ENCODE measurements around the gene PJA1.

The PJA1 gene

DNA sequence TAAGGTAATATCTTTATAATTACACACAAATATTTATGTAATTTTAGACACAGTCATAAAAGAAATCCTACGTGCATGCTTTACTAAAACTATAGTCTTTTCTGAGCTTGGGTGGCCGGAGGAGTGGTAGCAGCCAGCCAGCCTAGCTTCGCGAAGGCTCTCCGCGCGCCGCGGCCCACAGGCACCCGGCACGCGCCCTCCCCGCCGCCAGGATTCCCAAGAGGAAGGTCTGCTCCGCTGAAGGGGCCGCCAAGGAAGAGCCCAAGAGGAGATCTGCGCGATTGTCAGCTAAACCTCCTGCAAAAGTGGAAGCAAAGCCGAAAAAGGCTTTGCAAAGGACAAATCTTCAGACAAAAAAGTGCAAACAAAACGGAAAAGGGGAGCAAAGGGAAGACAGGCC, 8.7 kb upstream of the PJA1 start:
- no peak overlapping the region for H3K9ac ChIP-seq
- no peaks in the 10 kb centered on the region for H3K36me3 ChIP-seq
- H4K20me1 ChIP-seq, result no peaks in the 10 kb centered on the region
- H3K27ac ChIP-seq, result no peak overlapping the region
- H3K4me2 ChIP-seq, result no peak overlapping the region
- no peak for TF ChIP-seq Cebpa-rat (IDR thresholded peaks at IDR 0.05)
- no peaks in the 10 kb centered on the region for H3K4me1 ChIP-seq
- no peak overlapping the region for H3K4me3 ChIP-seq
- H3K9me3 ChIP-seq, result no peaks in the 10 kb centered on the region
- H3K27me3 ChIP-seq, result peaks cover 55% of the 10 kb centered on the region

GRCh38 chrX:69172937-69173336, 7.7 kb upstream of the PJA1 start:
- no peak overlapping the region for H3K4me2 ChIP-seq
- TF ChIP-seq Cebpa-rat (IDR thresholded peaks at IDR 0.05), result no peak
- H3K9ac ChIP-seq, result no peak overlapping the region
- peaks cover 50% of the 10 kb centered on the region for H3K27me3 ChIP-seq
- H3K27ac ChIP-seq, result no peak overlapping the region
- H3K4me3 ChIP-seq, result no peak overlapping the region
- H3K9me3 ChIP-seq, result no peaks in the 10 kb centered on the region
- no peaks in the 10 kb centered on the region for H3K36me3 ChIP-seq
- no peaks in the 10 kb centered on the region for H4K20me1 ChIP-seq
- no peaks in the 10 kb centered on the region for H3K4me1 ChIP-seq

GRCh38 chrX:69170319-69170718, 5.1 kb upstream of the PJA1 start:
- no peak overlapping the region for H3K27ac ChIP-seq
- H3K4me3 ChIP-seq, result no peak overlapping the region
- no peaks in the 10 kb centered on the region for H4K20me1 ChIP-seq
- H3K27me3 ChIP-seq, result peaks cover 34% of the 10 kb centered on the region
- H3K4me1 ChIP-seq, result peaks cover 4% of the 10 kb centered on the region; the same call in 1 of the 2 replicates
- H3K36me3 ChIP-seq, result no peaks in the 10 kb centered on the region
- no peaks in the 10 kb centered on the region for H3K9me3 ChIP-seq
- H3K4me2 ChIP-seq, result no peak overlapping the region
- no peak overlapping the region for H3K9ac ChIP-seq
- TF ChIP-seq Cebpa-rat (IDR thresholded peaks at IDR 0.05), result no peak

GRCh38 chrX:69163936-69164741, 1.1 kb downstream of the PJA1 start:
- Histone ChIP-seq H3K9ac (no peak overlapping the region), H3K4me2 (peak overlapping the region; percentile 67), H3K27me3 (peaks cover 39% of the 10 kb centered on the region), H3K27ac (no peak overlapping the region), H4K20me1 (peaks cover 46% of the 10 kb centered on the region), H3K4me1 (peaks cover 11% of the 10 kb centered on the region), H3K9me3 (no peaks in the 10 kb centered on the region), H3K4me3 (peak overlapping the region; percentile 76), H3K36me3 (peaks cover 20% of the 10 kb centered on the region; the same call in 1 of the 2 replicates)
- no peak for TF ChIP-seq Cebpa-rat (IDR thresholded peaks at IDR 0.05)

DNA sequence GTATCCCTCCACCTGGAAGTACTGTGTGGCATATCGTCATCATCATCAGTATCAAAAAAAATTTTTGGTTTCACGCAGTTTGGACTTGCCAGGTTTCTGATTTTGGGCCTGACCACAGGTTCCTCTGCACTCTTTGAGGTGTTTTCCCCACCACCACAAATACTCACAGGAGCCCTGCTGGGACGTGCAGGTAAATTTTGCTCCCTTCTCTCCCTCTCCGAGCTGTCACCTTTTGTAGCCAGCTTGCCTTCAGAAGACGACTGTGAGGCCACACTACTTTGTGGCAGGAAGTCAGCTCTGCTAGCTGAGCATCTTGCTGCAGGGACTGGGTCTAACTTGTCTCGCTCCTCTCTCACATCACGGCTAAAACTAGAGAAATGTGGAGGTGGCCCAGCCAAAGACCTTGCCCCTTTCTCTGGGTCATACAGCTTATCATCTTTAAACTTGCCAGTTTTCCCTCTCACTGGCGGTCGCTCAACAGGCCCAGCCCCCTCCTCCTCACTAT, 2.8 kb downstream of the PJA1 start:
- Histone ChIP-seq H3K4me3 (no peak overlapping the region), H3K9me3 (no peaks in the 10 kb centered on the region), H3K9ac (no peak overlapping the region), H3K36me3 (peaks cover 20% of the 10 kb centered on the region; the same call in 1 of the 2 replicates), H3K27ac (no peak overlapping the region), H3K4me2 (no peak overlapping the region), H3K4me1 (peaks cover 14% of the 10 kb centered on the region), H4K20me1 (peaks cover 62% of the 10 kb centered on the region), H3K27me3 (peaks cover 49% of the 10 kb centered on the region)
- TF ChIP-seq Cebpa-rat (IDR thresholded peaks at IDR 0.05), result no peak

GRCh38 chrX:69161786-69162349, 3.4 kb downstream of the PJA1 start:
- H3K9ac ChIP-seq, result no peak overlapping the region
- peaks cover 20% of the 10 kb centered on the region; the same call in 1 of the 2 replicates for H3K36me3 ChIP-seq
- peaks cover 54% of the 10 kb centered on the region for H3K27me3 ChIP-seq
- H3K27ac ChIP-seq, result no peak overlapping the region
- no peaks in the 10 kb centered on the region for H3K9me3 ChIP-seq
- H3K4me3 ChIP-seq, result no peak overlapping the region
- H4K20me1 ChIP-seq, result peaks cover 62% of the 10 kb centered on the region
- peaks cover 14% of the 10 kb centered on the region for H3K4me1 ChIP-seq
- no peak for TF ChIP-seq Cebpa-rat (IDR thresholded peaks at IDR 0.05)
- H3K4me2 ChIP-seq, result no peak overlapping the region

DNA sequence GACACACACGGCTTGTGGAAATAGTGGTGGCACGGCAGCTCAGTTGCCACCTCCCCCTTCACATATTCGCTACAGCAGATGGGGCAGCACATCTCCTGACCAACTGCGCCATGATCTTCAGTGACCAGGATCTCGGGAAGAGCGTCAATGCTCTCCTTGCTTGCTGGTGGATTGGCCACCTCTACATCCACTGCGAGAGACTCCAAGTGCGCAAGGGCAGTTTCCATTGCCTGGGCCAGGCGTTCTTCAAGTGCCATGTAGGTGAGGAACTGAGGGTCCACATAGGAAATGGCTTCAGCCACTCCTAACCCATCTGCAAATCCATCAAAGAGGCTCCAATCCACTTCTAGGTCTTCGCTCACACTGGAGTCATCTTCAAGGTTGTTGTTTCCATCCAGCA, 3.9 kb downstream of the PJA1 start:
- H3K9me3 ChIP-seq, result no peaks in the 10 kb centered on the region
- H3K27ac ChIP-seq, result no peak overlapping the region
- H3K4me1 ChIP-seq, result peaks cover 14% of the 10 kb centered on the region
- peaks cover 62% of the 10 kb centered on the region for H4K20me1 ChIP-seq
- H3K27me3 ChIP-seq, result peaks cover 59% of the 10 kb centered on the region
- H3K36me3 ChIP-seq, result peaks cover 20% of the 10 kb centered on the region; the same call in 1 of the 2 replicates
- no peak for TF ChIP-seq Cebpa-rat (IDR thresholded peaks at IDR 0.05)
- no peak overlapping the region for H3K9ac ChIP-seq
- no peak overlapping the region for H3K4me3 ChIP-seq
- H3K4me2 ChIP-seq, result no peak overlapping the region

DNA sequence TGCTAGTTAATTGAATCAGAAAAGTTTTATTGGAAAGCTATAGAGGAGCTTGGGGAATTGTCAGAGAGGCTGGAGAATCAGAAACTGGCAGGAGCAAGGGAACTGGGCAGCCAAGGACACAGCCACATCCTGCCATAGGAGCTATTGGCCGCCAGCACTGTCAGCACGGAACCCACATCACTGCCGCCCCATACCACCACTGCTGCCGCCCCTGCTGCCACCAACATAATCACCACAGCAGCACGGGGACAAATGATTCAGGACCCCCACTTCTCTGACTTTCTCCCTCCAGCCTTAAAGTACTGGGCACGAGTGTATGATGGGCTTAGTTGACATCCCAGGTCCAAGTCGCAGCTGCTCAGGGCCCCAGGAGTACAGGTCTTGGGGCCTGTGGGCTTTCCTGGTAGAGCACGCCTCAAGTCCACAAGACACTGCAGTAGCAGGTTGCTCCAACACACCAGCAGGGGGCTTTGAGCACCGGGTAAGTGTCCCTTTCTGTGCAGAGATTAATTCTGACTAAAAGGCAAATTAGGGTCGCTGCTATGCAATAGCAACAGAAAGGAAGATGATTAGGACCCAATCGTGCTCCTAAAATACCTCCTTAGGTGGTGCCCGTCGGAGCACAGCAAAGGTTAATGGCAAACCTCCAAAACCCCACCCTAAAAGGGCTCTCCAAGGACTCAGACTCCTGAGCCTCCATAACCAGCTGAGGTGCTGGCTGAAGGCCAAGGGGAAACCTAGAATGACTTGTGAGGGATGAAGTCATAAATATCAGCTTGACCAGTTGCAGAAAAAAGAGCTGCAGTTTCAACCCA, 6.9 kb downstream of the PJA1 start:
- peaks cover 4% of the 10 kb centered on the region; the same call in 1 of the 2 replicates for H3K4me1 ChIP-seq
- H3K4me3 ChIP-seq, result no peak overlapping the region
- H3K9ac ChIP-seq, result no peak overlapping the region
- peaks cover 20% of the 10 kb centered on the region; the same call in 1 of the 2 replicates for H3K36me3 ChIP-seq
- H3K27me3 ChIP-seq, result peaks cover 86% of the 10 kb centered on the region
- H3K9me3 ChIP-seq, result no peaks in the 10 kb centered on the region
- no peak overlapping the region for H3K27ac ChIP-seq
- H4K20me1 ChIP-seq, result peaks cover 54% of the 10 kb centered on the region
- H3K4me2 ChIP-seq, result 0 out of 2 replicates have a peak overlapping the region, but pooled peaks have one; percentile 10
- TF ChIP-seq Cebpa-rat (IDR thresholded peaks at IDR 0.05), result no peak

GRCh38 chrX:69156638-69157037, 8.6 kb downstream of the PJA1 start:
- H3K27me3 ChIP-seq, result peaks cover 96% of the 10 kb centered on the region
- no peak overlapping the region for H3K27ac ChIP-seq
- peaks cover 4% of the 10 kb centered on the region; the same call in 1 of the 2 replicates for H3K36me3 ChIP-seq
- H3K4me3 ChIP-seq, result no peak overlapping the region
- no peak overlapping the region for H3K9ac ChIP-seq
- H4K20me1 ChIP-seq, result peaks cover 38% of the 10 kb centered on the region
- H3K4me2 ChIP-seq, result no peak overlapping the region
- H3K4me1 ChIP-seq, result peaks cover 10% of the 10 kb centered on the region
- no peaks in the 10 kb centered on the region for H3K9me3 ChIP-seq
- no peak for TF ChIP-seq Cebpa-rat (IDR thresholded peaks at IDR 0.05)
